Inflammatory macrophage (primary cell): ENCODE measurements around the gene PNPLA1.

Experiments used
- DNase-seq, 2 donors: peaks; one replicate each; pipeline ENCODE4 v3.0.0-alpha.2; 2020 to 2022
- total RNA-seq, 18 experiments: gene quantifications; one replicate each; lab custom pipeline; 2026; ENCODE audit warnings: mixed read lengths in 6 of 18, inconsistent platforms in 2 of 18; lab: John Stamatoyannopoulos, UW

Gene PNPLA1
- total RNA-seq = 0.40 to 17.6 (median 1.3) reads per million in 18 experiments

GRCh38 chr6:36269834-36270705, at the start of gene PNPLA1:
PNPLA1 (plus strand) TSS chr6:36270060; CDS start chr6:36270460, 400 bp downstream.
- DNase-seq = no peak

- no peak for DNase-seq
Measured at GRCh38 chr6:36220226-36220625, 49.6 kb upstream of the PNPLA1 start.

- DNase-seq = no peak
Measured at GRCh38 chr6:36221674-36222073, 48.2 kb upstream of the PNPLA1 start.

- no peak for DNase-seq
Measured at GRCh38 chr6:36222924-36223323, 46.9 kb upstream of the PNPLA1 start.

- DNase-seq = no peak
Measured at GRCh38 chr6:36223706-36224105, 46.2 kb upstream of the PNPLA1 start.

- peak in 1 of 2 donors; percentile 15 for DNase-seq
Measured at GRCh38 chr6:36224918-36225461, 44.9 kb upstream of the PNPLA1 start.

- no peak for DNase-seq
Measured at GRCh38 chr6:36226438-36227047, 43.3 kb upstream of the PNPLA1 start.

GRCh38 chr6:36227379-36228228, 42.3 kb upstream of the PNPLA1 start:
- DNase-seq = no peak

- no peak for DNase-seq
Measured at GRCh38 chr6:36229223-36229622, 40.6 kb upstream of the PNPLA1 start.

GRCh38 chr6:36230371-36230770, 39.5 kb upstream of the PNPLA1 start:
- no peak for DNase-seq

GRCh38 chr6:36232172-36232571, 37.7 kb upstream of the PNPLA1 start:
- peak in 1 of 2 donors; percentile 3 for DNase-seq

GRCh38 chr6:36235309-36235708, 34.6 kb upstream of the PNPLA1 start:
- DNase-seq = peak in 1 of 2 donors; percentile 3

- no peak for DNase-seq
Measured at GRCh38 chr6:36235862-36236261, 34.0 kb upstream of the PNPLA1 start.

- DNase-seq = no peak
Measured at GRCh38 chr6:36239774-36240173, 30.1 kb upstream of the PNPLA1 start.

GRCh38 chr6:36241728-36242127, 28.1 kb upstream of the PNPLA1 start:
- DNase-seq = peak; percentile 69 to 76

- no peak for DNase-seq
Measured at GRCh38 chr6:36242161-36242560, 27.7 kb upstream of the PNPLA1 start.

GRCh38 chr6:36242626-36243025, 27.2 kb upstream of the PNPLA1 start:
- DNase-seq = no peak

GRCh38 chr6:36243562-36244212, 26.2 kb upstream of the PNPLA1 start:
- no peak for DNase-seq

- DNase-seq = no peak
Measured at GRCh38 chr6:36244641-36245280, 25.1 kb upstream of the PNPLA1 start.

GRCh38 chr6:36245572-36246061, 24.2 kb upstream of the PNPLA1 start:
- no peak for DNase-seq

- DNase-seq = peak in 1 of 2 donors; percentile 28
Measured at GRCh38 chr6:36246506-36247268, 23.2 kb upstream of the PNPLA1 start.
